ENCODE data around the gene SMARCD1.

DNA sequence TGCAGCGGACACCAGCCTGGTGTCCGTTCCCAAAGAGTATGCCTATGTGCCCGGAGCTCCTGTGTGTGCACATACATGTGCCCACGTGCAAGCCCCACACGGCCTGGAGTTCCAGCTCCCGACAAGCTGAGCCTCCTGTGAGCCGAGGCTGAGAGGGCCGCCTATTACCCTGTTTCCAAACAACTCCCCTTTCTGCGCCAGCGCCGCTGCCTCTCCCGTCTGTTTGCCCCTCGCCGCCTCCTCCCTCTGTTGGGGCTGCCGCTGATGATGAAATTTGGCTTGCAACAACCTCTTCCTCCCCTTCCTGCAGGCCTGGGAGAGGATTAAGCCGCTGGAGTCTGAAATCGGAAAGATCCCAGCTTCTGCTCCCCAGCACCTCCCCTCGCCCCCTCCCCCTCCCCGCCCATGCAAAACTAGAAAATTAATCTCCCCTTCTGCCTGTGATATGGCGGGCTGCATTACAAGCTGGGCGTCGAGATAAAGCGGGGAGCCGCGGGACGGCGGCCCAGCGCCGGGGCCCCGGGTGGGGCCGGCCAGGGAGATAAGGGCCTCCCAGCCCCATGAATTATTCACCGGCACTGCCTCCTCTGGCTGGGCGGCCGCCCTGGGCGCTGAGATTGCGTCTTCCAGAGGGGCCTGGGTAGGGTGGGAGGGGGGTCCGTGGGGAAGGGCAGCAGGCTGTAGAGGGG, 34.6 kb upstream of the SMARCD1 start:
- TF ChIP-seq POLR2A (IDR thresholded peaks at IDR 0.05) (no peak), EP300 (IDR thresholded peaks at IDR 0.05) (no peak)
- TF ChIP-seq, protein P1, sequence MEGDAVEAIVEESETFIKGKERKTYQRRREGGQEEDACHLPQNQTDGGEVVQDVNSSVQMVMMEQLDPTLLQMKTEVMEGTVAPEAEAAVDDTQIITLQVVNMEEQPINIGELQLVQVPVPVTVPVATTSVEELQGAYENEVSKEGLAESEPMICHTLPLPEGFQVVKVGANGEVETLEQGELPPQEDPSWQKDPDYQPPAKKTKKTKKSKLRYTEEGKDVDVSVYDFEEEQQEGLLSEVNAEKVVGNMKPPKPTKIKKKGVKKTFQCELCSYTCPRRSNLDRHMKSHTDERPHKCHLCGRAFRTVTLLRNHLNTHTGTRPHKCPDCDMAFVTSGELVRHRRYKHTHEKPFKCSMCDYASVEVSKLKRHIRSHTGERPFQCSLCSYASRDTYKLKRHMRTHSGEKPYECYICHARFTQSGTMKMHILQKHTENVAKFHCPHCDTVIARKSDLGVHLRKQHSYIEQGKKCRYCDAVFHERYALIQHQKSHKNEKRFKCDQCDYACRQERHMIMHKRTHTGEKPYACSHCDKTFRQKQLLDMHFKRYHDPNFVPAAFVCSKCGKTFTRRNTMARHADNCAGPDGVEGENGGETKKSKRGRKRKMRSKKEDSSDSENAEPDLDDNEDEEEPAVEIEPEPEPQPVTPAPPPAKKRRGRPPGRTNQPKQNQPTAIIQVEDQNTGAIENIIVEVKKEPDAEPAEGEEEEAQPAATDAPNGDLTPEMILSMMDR (IDR thresholded peaks at IDR 0.05), result no peak
